Measurements from ENCODE around the gene HSD3B7.
A peak's percentile ranks its signal among the peaks of the same experiment; 100 is the strongest.

The HSD3B7 gene

GRCh38 chr16:31001507-31002249, 16.7 kb downstream of the HSD3B7 start:
- Histone ChIP-seq H3K27ac (ENCODE audit: extremely low read depth, low read depth, low read length) (no peak overlapping the region), H3K4me3 (ENCODE audit: low read depth, low read length) (no peak overlapping the region), H3K9me3 (ENCODE audit: control insufficient read depth, insufficient read depth, low read depth, low read length) (no peaks in the 10 kb centered on the region), H3K36me3 (ENCODE audit: control insufficient read depth in 2 of 2, insufficient read depth in 1 of 2, low read length in 2 of 2) (no peaks in the 10 kb centered on the region), H3K4me1 (ENCODE audit: control insufficient read depth, insufficient read depth, low read length) (peaks cover 5% of the 10 kb centered on the region)
- TF ChIP-seq PRDM1 (tag by site-specific recombination; IDR thresholded peaks at IDR 0.05) (0 out of 2 replicates have a peak, but pooled peaks have one; percentile 39), ZNF366 (tag by site-specific recombination; conservative IDR thresholded peaks at IDR 0.05) (no peak), ZNF175 (tag by site-specific recombination; IDR thresholded peaks at IDR 0.05) (no peak), ZNF747 (tag by site-specific recombination; IDR thresholded peaks at IDR 0.05) (no peak)
- TF ChIP-seq, protein P1, sequence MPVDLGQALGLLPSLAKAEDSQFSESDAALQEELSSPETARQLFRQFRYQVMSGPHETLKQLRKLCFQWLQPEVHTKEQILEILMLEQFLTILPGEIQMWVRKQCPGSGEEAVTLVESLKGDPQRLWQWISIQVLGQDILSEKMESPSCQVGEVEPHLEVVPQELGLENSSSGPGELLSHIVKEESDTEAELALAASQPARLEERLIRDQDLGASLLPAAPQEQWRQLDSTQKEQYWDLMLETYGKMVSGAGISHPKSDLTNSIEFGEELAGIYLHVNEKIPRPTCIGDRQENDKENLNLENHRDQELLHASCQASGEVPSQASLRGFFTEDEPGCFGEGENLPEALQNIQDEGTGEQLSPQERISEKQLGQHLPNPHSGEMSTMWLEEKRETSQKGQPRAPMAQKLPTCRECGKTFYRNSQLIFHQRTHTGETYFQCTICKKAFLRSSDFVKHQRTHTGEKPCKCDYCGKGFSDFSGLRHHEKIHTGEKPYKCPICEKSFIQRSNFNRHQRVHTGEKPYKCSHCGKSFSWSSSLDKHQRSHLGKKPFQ (tag by site-specific recombination; IDR thresholded peaks at IDR 0.05), result no peak
- POLR2A ChIA-PET, result no interaction called here
- CTCF ChIA-PET, result interaction anchor here (1.3 kb wide), 1 partner anchor 17 kb away, joined by 10 read pairs; the partner anchor contains the start of gene HSD3B7

GRCh38 chr16:31002250-31002700, 17.3 kb downstream of the HSD3B7 start:
- H3K36me3 ChIP-seq (ENCODE audit: control insufficient read depth in 2 of 2, insufficient read depth in 1 of 2, low read length in 2 of 2), result no peaks in the 10 kb centered on the region
- CTCF ChIA-PET, result interaction anchor here (1.0 to 1.3 kb wide), 2 partner anchors 18 to 19 kb away, joined by 5 to 10 read pairs; partner anchors contain the start of gene HSD3B7
- peaks cover 5% of the 10 kb centered on the region for H3K4me1 ChIP-seq (ENCODE audit: control insufficient read depth, insufficient read depth, low read length)
- H3K27ac ChIP-seq (ENCODE audit: extremely low read depth, low read depth, low read length), result no peak overlapping the region
- H3K9me3 ChIP-seq (ENCODE audit: control insufficient read depth, insufficient read depth, low read depth, low read length), result no peaks in the 10 kb centered on the region
- no peak overlapping the region for H3K4me3 ChIP-seq (ENCODE audit: low read depth, low read length)
- POLR2A ChIA-PET, result interaction anchor here (0.6 to 0.9 kb wide), 2 partner anchors 178 to 1345 kb away, joined by 3 to 4 read pairs; partner anchors contain the start of gene FUS
- TF ChIP-seq ZFHX2 (tag by site-specific recombination; conservative IDR thresholded peaks at IDR 0.05) (peak; percentile 97), ZNF16 (tag by site-specific recombination; IDR thresholded peaks at IDR 0.05; ENCODE audit: low read depth) (no peak), GFI1B (tag by site-specific recombination; IDR thresholded peaks at IDR 0.05) (no peak), ZNF214 (tag by site-specific recombination; IDR thresholded peaks at IDR 0.05; ENCODE audit: borderline replicate concordance) (no peak), EGR2 (tag by site-specific recombination; IDR thresholded peaks at IDR 0.05; ENCODE audit: low read depth) (peak; percentile 98), ZNF830 (tag by site-specific recombination; IDR thresholded peaks at IDR 0.05; ENCODE audit: low read depth) (no peak), ZNF747 (tag by site-specific recombination; IDR thresholded peaks at IDR 0.05) (no peak), ZBTB8A (tag by site-specific recombination; IDR thresholded peaks at IDR 0.05) (no peak)
- TF ChIP-seq, protein P2, sequence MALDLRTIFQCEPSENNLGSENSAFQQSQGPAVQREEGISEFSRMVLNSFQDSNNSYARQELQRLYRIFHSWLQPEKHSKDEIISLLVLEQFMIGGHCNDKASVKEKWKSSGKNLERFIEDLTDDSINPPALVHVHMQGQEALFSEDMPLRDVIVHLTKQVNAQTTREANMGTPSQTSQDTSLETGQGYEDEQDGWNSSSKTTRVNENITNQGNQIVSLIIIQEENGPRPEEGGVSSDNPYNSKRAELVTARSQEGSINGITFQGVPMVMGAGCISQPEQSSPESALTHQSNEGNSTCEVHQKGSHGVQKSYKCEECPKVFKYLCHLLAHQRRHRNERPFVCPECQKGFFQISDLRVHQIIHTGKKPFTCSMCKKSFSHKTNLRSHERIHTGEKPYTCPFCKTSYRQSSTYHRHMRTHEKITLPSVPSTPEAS (tag by site-specific recombination; IDR thresholded peaks at IDR 0.05), result no peak

DNA sequence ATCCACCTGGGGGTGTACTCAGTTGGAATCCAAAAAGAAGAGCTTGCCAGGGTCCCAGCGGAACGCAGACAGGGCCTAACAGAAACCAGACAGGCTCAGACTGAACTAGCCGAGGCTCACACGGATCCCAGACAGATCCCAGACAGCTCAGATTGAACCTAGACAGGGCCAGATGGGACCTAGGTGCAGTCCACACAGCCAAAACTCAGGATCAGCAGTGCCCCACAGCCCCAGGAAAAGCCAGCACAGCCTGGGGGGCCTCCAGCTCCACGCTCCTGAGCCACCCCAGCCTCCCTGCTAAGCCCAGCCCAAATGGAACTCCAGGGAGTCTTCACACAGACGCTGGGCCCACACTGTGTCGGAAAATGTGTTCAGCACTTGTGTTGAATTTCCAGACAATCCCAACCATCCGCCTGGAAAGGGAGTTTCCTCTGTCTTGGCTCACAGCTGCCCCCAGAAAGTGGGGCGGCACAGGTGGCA, 17.9 kb downstream of the HSD3B7 start:
- Histone ChIP-seq H3K36me3 (ENCODE audit: control insufficient read depth in 2 of 2, insufficient read depth in 1 of 2, low read length in 2 of 2) (no peaks in the 10 kb centered on the region), H3K4me3 (ENCODE audit: low read depth, low read length) (no peak overlapping the region), H3K4me1 (ENCODE audit: control insufficient read depth, insufficient read depth, low read length) (no peaks in the 10 kb centered on the region; the same call in 1 of the 2 replicates), H3K9me3 (ENCODE audit: control insufficient read depth, insufficient read depth, low read depth, low read length) (no peaks in the 10 kb centered on the region), H3K27ac (ENCODE audit: extremely low read depth, low read depth, low read length) (no peak overlapping the region)
- TF ChIP-seq ZNF623 (tag by site-specific recombination; IDR thresholded peaks at IDR 0.05) (no peak), ZBTB17 (tag by site-specific recombination; IDR thresholded peaks at IDR 0.05) (peak; percentile 98), ZIC2 (tag by site-specific recombination; IDR thresholded peaks at IDR 0.05) (peak; percentile 81)
- CTCF ChIA-PET, result interaction anchor here (1.0 to 1.3 kb wide), 2 partner anchors 18 to 20 kb away, joined by 5 to 10 read pairs; partner anchors contain the start of gene HSD3B7
- POLR2A ChIA-PET, result interaction anchor here (0.6 to 0.9 kb wide), 2 partner anchors 177 to 1346 kb away, joined by 3 to 4 read pairs; partner anchors contain the start of gene FUS
